ENCODE data around the gene ARHGAP24. TPM values are rescaled to one million over a fixed set of nuclear protein-coding genes. Genes with fewer than 3 reads are reported as not detected.

Gene ARHGAP24
- total RNA-seq, 2 experiments from 2014 or later = 0.22 to 0.70 TPM

- ChIA-PET POLR2A (no interaction called here), CTCF (no interaction called here)
- DNase-seq (no peak), ATAC-seq (no peak)
- Mint-ChIP-seq H3K27ac (no peak overlapping the region), H3K9me3 (no peaks in the 10 kb centered on the region), H3K4me3 (no peak overlapping the region), H3K36me3 (ENCODE audit: low read depth) (no peaks in the 10 kb centered on the region), H3K27me3 (no peaks in the 10 kb centered on the region), H3K4me1 (ENCODE audit: low read depth) (no peaks in the 10 kb centered on the region)
- intact Hi-C loops (cut with micrococcal nuclease) = no loop called here
- no peak for TF ChIP-seq CTCF (IDR thresholded peaks at IDR 0.05)
Observed at GRCh38 chr4:85860066-85860740, 385.3 kb downstream of the ARHGAP24 start.

GRCh38 chr4:85861064-85861765, 386.3 kb downstream of the ARHGAP24 start:
- Mint-ChIP-seq H3K27me3 (no peaks in the 10 kb centered on the region), H3K4me1 (ENCODE audit: low read depth) (no peaks in the 10 kb centered on the region), H3K36me3 (ENCODE audit: low read depth) (no peaks in the 10 kb centered on the region), H3K4me3 (no peak overlapping the region), H3K27ac (no peak overlapping the region), H3K9me3 (no peaks in the 10 kb centered on the region)
- no peak for TF ChIP-seq CTCF (IDR thresholded peaks at IDR 0.05)
- ATAC-seq (no peak), DNase-seq (no peak)
- CTCF ChIA-PET = no interaction called here
- POLR2A ChIA-PET = no interaction called here
- intact Hi-C loops (cut with micrococcal nuclease) = no loop called here

GRCh38 chr4:85862896-85863295, 387.9 kb downstream of the ARHGAP24 start:
- POLR2A ChIA-PET = no interaction called here
- no peak for ATAC-seq
- CTCF ChIA-PET = interaction anchor here (1.2 kb wide), 1 partner anchor 13 kb away, joined by 3 read pairs; no protein-coding TSS in a partner anchor
- no peak for DNase-seq
- TF ChIP-seq CTCF (IDR thresholded peaks at IDR 0.05) = no peak
- no peaks in the 10 kb centered on the region for H3K4me1 Mint-ChIP-seq (ENCODE audit: low read depth)
- no peaks in the 10 kb centered on the region for H3K9me3 Mint-ChIP-seq
- no peak overlapping the region for H3K27ac Mint-ChIP-seq
- H3K27me3 Mint-ChIP-seq = no peaks in the 10 kb centered on the region
- intact Hi-C loops (cut with micrococcal nuclease) = no loop called here
- H3K36me3 Mint-ChIP-seq (ENCODE audit: low read depth) = no peaks in the 10 kb centered on the region
- no peak overlapping the region for H3K4me3 Mint-ChIP-seq

GRCh38 chr4:85864259-85865205, 389.6 kb downstream of the ARHGAP24 start:
- H3K9me3 Mint-ChIP-seq = no peaks in the 10 kb centered on the region
- no peak overlapping the region for H3K27ac Mint-ChIP-seq
- no peak for TF ChIP-seq CTCF (IDR thresholded peaks at IDR 0.05)
- intact Hi-C loops (cut with micrococcal nuclease) = no loop called here
- no peak overlapping the region for H3K4me3 Mint-ChIP-seq
- no peaks in the 10 kb centered on the region for H3K27me3 Mint-ChIP-seq
- ChIA-PET POLR2A (no interaction called here), CTCF (interaction anchor here (1.2 kb wide), 1 partner anchor 12 kb away, joined by 3 read pairs; no protein-coding TSS in a partner anchor)
- H3K36me3 Mint-ChIP-seq (ENCODE audit: low read depth) = no peaks in the 10 kb centered on the region
- ATAC-seq (no peak), DNase-seq (no peak)
- no peaks in the 10 kb centered on the region for H3K4me1 Mint-ChIP-seq (ENCODE audit: low read depth)
